GM18502 (cell line): ENCODE data around the gene OTOGL.
"Not testable (repeated sequence)": the region's sequence is repeated elsewhere in the genome, so short reads cannot be mapped to it uniquely, and the experiment has no call there.

Experiments
- ATAC-seq: cut with Tn5 transposase; IDR thresholded peaks from one replicate; pipeline ENCODE4 v1.9.1; 2021; ENCODE audit warnings: mild to moderate bottlenecking; ENCODE audit not compliant: unreplicated experiment, poor library complexity

The OTOGL gene

DNA sequence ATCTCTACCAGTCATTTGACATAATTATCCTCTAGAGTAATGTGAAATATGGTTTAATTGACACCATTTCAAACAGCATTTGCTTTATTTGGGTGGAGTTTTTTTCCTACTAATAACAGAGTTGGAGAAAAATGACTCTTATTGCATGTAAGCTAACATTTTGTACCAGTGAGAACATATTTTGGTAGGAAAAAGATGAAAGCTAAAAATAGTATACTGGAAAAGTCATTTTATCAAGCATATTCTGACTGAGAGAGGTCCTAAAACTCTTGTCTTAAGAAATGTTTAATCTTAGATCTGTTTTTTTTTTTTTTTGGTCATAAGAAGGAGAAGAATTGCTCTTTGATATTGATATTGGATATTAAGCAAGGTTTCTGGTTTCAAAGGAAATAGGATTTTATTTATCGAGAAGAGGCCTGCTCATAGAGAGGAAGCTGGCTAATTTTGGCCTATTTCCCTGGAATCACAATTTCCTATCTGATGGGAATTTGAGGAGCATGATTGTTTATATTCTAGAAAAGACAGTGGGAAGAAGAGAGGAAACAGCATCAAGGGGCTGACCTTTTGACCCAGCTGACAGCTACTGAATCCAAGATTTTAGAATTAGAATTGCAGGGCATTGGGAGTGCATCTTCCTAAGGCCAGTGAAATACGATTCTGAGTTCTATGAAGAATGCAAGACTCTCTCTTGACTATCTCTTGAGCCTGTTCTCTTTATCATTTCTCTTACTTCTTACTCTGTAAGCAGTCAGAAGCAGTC, 19.4 kb downstream of the OTOGL start:
- ATAC-seq: no peak

DNA sequence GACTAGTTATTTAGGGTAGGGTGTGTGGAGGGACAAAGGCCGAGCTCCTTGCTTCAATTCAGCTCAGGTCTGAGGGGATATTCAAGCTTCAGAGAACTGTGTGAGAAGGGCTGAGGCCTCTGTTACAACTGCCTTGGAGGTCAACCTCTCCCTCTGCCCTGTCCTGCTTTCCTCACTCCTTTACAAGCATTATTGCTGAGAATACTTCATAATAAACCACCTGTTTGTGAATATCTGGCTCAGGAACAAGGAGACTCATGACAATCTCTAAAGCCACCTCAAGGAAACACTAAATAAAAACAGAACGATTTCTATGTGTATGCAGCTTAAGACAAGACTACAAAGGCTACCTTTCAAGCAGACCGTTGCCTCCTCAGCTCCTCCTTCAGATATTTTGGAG, 21.7 kb downstream of the OTOGL start:
- ATAC-seq: no peak

DNA sequence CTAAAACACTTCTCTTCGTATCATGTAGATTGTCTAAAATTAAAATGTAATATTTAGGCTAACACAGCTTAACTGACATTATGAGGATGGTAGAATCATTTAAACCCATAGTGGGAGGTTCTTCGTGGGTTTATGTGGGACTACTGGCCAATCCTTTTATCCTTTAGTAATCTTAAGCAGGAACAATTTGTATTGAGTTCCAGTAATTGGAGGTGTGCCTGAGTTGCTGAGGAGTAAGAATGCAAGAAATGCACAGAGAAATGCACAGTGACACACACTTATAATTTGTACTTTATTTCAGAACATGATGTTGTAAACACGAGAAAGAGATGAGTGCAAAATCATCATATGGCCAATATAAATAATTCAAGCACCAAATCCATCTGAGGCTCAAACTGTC, 22.3 kb downstream of the OTOGL start:
- ATAC-seq: no peak

DNA sequence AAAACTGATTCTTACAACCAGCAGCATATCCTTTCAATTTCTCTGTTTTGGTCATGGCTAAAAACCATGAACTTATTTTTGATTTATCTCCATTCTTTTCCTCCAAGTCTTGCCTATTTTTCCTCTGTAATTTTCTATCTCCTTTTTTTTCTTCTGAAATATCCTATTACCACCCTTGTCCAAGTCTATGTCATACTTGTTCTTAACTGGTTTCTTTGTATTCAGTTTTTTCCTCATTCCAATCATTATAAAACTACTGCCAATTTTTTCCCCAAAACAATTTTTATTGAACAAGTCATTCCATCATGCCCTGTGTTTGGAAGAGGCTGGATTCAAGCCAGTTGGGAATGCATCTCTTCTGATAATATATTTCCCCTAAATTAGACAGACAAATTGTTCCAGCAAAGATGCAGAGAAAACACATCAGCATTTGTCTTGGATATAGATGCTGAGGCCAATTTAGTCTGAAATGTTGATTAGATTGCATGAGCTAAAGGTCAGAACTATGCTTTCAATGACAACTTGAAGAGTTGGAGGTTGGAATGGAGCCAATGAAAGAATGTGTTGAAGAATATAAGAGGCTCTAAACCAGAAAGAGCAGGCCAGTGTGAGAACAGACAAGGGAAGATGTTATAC, 30.7 kb downstream of the OTOGL start:
- no peak for ATAC-seq

DNA sequence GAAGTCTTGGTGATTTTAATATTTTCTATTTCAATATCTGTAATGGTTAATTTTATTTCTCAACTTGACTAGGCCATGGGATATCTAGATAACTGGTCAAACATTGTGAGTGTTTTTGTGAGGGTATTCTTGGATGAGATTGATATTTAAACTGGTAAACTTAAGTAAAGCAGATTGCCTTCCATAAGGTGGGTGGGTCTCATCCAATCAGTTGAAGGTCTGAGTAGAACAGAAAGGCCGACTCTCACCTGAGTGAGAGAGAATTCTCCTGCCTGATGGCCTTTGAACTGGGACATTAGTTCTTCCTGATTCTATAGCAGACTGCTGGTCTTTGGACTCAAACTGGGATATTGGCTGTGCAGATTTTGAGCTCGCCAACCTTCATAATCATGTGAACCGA, 36.3 kb downstream of the OTOGL start:
- no peak for ATAC-seq

DNA sequence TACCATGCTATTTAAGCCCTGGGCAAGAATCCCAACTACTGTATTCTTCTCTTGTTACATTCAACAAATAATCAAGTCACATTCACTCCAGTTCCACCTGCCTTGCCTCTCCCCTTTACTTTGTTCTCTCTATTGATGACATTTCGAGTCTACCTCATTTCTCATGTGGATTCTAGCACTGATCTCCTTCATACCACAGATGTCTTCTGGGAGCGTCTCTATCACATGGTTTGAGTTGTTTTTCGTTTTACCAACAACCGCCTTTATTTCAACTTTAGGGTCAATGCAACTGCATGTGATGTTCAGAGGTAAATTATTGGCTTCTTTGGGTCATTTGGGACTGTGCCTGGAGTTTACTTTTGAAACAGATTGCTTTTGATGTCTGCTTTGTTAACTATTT, 40.7 kb downstream of the OTOGL start:
- no peak for ATAC-seq

DNA sequence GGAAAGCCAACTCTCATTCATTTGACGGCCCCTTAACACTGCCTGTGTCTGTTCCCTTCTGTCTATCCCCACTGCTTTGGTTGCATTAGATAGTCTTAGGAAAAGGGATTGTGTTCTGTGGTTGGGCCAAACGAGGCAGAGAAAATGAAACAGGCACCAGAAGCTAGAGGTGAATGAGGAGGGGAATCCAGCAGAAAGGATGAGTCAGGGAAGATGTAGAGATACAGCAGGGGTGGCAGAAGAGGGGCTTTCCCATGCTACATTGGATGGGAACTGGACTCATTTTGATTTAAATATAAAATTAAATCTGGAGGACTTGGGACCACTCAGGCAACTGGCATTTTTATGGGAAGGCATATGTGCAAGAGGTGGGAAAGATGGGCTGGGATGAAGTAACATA, 43.3 kb downstream of the OTOGL start:
- no peak for ATAC-seq

DNA sequence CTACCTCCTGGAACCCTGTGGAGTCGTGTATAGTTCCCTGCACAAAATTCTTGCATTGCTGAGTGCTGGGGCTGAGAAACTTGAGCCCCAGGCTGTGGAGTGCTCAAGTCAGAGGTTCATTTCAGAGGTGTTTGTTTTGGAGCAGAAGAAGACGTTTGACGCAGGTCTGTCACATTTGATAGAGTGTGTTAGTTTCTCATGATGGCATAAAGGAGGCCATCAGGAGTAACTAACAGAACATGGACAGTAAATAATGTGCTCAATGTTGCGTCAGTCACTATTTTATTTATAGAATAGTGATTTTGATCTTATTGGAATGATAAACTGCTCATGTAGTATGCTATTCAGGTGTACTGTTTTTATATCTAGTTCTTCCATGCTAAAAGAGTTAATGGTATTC, 44.2 kb downstream of the OTOGL start:
- ATAC-seq: no peak

DNA sequence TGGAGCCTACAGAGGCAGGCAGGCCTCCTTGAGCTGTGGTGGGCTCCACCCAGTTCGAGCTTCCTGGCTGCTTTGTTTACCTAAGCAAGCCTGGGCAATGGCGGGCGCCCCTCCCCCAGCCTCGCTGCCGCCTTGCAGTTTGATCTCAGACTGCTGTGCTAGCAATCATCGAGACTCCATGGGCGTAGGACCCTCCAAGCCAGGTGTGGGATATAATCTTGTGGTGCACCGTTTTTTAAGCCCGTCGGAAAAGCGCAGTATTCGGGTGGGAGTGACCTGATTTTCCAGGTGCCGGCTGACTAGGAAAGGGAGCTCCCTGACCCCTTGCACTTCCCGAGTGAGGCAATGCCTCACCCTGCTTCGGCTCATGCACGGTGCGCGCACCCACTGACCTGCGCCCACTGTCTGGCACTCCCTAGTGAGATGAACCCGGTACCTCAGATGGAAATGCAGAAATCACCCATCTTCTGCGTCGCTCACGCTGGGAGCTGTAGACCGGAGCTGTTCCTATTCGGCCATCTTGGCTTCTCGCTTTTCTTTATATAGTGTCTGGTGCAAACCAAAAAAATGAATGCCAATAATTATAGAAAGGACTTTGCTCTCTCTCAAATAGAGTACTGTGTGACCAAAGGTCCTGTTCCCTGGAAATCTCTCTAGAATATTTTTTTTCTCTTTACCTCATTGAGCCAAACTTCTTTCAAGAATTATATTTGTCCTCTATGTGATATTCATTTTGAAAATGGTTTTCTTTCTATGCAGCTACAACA, 50.4 kb downstream of the OTOGL start:
- not testable (repeated sequence) for ATAC-seq

DNA sequence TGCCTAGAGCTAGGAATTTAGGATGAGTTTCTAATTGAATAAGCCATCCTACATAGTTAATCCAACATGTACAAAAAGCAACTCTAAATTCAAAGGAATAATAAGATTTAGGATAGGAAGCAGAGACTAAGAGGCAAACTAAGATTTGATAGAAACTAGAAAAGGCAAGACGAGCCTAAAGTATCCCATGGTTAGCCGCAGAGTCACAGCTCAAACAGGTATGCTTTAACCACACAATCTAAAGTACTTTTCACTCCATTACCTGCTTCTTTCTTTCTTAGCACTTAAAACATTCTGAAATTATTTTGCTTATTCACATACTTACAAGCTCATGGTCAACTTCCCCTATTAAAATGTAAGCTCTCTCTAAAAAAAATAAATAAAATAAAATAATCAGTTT, 51.8 kb downstream of the OTOGL start:
- ATAC-seq: no peak

DNA sequence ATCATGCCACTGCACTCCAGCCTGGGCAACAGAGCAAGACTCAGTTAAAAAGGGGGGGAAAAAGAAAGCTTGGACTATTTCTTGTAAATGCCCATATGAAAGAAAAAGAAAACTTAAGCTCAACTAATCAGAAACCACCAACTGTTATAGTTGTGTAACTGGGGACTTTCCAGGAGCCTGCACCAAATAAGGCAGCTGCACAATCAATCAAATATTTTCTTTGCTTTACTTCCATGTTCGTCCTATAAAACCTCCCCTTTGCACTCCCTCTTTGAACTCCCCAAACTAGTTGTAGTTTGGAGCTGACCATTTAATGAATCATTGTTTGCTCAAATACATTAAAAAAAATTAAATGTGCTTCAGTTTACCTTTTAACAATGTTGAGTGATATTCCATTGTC, 54.9 kb downstream of the OTOGL start:
- ATAC-seq: no peak

DNA sequence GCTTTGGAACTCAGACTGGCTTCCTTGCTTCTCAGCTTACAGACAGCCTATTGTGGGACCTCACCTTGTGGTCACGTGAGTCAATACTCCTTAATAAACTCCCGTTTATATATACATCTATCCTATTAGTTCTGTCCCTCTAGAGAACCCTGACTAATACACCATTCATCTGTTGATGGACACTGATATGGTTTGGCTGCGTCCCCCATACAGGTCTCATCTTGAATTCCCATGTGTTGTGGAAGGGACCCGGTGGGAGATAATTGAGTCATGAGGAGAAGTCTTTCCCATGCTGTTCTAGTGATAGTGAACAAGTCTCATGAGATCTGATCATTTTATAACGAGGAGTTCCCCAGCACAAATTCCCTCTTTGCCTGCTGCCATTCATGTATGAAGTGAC, 57.0 kb downstream of the OTOGL start:
- no peak for ATAC-seq

DNA sequence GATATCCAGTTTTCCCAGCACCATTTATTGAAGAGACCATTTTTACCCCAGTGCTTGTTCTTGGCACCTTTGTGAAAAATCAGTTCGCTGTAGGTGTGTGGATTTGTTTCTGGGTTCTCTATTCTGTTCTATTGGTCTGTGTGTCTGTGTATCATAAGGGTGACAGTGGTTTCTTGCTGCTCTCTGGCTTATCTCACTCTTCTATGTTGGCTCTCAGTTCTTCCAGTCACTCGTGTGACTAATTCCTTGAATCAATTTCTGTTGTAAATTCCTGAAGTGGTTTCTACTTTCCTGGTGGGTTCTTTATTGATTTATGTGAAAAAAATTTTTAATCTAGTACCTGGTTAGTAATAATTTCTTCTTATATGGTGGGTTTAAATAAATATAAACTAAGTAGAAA, 58.3 kb downstream of the OTOGL start:
- no peak for ATAC-seq

DNA sequence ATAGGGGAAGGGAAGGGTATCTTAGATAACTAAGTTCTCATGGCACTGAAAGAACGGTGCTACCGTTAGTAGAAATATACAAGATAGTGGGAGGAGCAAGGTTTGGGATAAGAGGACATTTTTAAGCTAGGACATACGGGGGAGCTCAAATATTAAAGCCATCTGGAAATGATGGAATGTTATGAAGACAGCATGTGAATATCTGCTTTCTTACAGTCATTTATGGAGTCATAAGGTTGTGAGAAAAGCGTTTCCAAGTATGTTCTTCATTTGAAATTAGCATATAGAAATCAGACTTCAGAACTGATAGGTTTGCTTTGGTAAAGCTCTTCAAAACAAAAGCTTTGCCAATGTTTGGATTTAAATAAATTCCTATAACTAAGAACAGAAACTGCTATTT, 62.3 kb downstream of the OTOGL start:
- no peak for ATAC-seq

DNA sequence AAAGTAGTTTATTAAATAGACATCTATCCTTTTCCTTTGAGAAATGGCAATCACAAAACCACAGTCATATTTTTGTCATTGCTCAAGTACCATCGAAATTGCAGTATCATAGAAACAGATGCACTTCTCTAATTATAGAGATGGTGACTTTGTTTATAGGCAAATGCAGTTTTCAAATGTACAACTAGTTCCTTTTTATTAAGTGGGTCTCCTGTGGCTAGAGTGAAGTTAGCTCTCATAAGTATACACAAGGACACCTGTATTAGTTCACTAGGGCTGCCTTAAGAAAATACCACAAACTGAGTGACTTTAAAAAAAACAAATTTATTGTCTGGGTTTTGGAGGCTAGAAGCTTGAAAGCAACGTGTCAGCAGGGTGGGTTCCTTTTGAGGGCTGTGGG, 62.8 kb downstream of the OTOGL start:
- peak; percentile 69 for ATAC-seq

DNA sequence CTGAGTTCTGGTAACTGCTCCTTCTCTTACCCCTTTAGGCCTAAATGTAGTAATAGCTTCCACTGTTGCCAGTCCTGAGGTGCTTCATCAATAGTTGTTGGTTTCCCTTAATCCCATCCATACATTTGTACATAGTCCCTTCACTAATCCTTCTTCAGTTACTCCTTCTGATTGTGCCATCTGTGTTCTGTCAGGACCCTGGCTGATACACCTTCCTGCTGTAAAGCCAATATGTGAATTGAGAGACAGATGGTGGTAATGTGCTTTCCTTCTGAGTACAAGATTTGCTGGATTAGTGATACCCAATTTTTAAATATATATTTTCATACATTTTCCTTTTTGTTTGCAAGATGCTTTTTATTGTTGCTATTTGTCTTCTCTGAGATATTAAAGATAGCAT, 66.4 kb downstream of the OTOGL start:
- ATAC-seq: no peak

DNA sequence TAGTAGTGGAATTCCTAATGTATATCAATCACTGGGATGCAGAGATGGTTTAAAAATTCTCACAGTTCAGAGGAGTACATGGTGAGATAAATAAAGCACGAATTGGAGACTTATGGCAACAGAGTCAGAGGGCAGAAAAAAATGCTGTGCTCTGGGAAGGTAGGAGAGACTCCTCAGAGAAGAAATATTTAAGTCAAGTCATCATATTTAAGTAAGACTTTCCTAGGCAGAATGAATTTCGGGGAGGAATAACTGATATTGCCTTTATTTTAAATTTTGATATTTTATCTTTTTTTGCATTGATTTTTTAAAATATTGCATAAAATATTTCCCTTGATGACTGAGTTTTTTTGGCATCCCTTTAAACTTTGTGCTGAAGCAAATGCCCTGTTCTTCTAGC, 67.4 kb downstream of the OTOGL start:
- no peak for ATAC-seq

DNA sequence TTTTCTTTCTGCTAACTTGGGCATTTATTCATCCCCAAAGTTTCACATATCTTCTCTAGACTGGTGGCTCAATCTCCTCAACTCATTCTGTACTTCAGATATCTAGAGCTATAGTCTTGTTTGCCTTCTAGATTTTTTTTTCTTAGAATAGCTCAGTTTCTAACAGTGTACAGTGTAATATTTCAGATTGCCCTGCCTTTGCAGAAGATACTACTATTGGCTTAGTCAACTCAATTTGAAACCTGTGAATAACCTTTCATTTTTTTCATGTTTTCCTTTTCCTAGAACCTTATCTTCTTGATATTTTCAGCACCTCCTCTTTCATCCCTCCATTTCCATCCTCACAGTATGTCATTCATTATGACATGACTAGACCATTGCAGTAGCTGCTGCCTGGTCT, 69.6 kb downstream of the OTOGL start:
- no peak for ATAC-seq

DNA sequence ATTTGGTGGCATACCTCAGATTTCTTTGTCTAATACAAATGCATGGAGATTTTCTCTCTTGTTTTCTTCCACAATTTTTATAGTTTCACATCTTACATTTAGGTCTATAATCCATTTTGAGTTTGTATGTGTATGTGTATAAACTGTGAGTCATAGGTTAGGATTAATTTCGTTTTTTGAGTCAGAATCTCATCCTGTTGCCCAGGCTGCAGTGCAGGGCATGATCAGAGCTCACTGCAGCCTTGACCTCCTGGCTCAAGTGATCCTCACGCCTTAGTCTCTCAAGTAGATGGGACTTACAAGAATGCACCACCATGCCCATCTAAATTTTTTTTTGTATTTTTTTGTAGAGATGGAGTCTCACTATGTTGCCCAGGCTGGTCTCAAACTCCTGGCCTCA, 71.6 kb downstream of the OTOGL start:
- no peak for ATAC-seq

DNA sequence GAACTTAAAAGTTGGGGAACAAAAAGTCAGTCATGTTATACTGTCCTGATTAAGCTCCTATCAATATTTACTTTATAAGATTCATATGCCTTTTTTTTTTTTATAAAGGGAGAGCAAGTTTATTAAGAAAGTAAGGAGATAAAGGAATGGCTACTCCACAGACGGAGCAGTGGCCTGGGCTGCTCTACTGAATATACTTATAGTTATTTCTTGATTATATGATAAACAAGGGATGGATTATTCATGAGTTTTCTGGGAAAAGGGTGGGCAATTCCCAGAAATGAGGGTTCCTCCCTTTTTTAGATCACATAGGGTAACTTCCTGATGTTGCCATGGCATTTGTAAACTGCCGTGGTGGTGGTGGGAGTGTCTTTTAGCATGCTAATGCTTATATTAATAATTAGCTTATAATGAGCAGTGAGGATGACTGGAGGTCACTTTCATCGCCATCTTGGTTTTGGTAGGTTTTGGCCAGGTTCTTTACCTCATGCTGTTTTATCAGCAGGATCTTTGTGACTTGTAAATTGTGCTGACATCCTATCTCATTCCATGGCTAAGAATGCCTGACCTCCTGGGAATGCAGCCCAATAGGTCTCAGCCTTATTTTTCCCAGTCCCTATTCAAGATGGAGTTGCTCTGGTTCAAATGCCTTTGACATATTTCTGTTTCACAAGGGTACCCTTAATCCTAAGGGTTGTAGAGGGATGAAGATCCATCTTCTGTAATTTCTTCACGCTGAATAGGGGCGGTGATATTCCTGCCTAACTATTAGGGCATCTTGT, 73.9 kb downstream of the OTOGL start:
- ATAC-seq: no peak
